ENCODE data around the gene SEMA3E. TPM values are rescaled to one million over a fixed set of nuclear protein-coding genes. Genes with fewer than 3 reads are reported as not detected.

Gene SEMA3E
- total and polyA plus RNA-seq, 5 experiments from 2014 or later = not detected

DNA sequence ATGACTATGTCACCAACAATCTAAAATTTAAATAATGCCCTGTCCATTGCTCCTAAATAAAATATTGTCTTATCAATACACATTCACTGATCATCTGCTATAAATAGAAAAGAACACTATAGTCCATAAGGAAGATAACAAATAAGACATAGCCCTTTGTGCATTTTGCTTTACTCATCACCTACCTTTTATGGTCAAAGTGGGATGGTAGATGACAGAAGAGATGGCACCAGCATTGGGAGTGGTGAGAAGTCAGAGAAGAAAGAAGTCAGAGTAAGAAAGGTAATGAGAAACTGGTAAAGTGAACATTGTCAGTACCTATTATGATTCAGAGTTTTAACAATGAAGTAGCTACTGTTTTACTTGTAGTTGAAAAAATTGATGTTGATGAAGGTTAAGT is 31.1 kb downstream of the SEMA3E start:
- Mint-ChIP-seq H3K4me1 (no peaks in the 10 kb centered on the region), H3K27ac (no peak overlapping the region), H3K4me3 (no peak overlapping the region), H3K36me3 (no peaks in the 10 kb centered on the region), H3K9me3 (peaks cover 0 to 13% (median 6%) of the 10 kb centered on the region in 9 donors), H3K27me3 (no peaks in the 10 kb centered on the region)
- POLR2A ChIA-PET = no interaction called here
- ATAC-seq = no peak
- DNase-seq = no peak

DNA sequence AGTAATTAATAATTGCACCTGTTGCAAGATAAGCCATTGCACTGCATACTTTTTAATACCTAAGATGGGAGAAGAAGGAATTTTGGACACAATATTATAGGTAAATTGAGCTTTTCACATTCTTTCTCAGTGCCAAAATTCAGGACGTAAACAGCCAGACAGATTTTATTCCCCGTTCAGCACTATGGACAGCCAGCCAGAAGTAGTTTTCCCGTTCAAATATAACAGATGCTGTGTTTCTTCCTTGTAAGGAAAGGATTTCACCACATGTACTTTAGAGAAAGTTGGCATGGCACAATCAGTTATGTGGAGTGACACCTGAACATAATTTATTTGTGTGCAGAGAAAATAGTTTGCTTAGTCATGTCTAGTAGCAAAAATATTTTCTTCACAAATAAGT is 34.8 kb downstream of the SEMA3E start:
- H3K36me3 Mint-ChIP-seq = no peaks in the 10 kb centered on the region
- H3K27ac Mint-ChIP-seq = no peak overlapping the region
- peaks cover 0 to 8% (median 0%) of the 10 kb centered on the region in 9 donors for H3K9me3 Mint-ChIP-seq
- H3K4me1 Mint-ChIP-seq = no peaks in the 10 kb centered on the region
- no peak overlapping the region for H3K4me3 Mint-ChIP-seq
- DNase-seq (no peak), ATAC-seq (no peak)
- POLR2A ChIA-PET = no interaction called here
- H3K27me3 Mint-ChIP-seq = no peaks in the 10 kb centered on the region

DNA sequence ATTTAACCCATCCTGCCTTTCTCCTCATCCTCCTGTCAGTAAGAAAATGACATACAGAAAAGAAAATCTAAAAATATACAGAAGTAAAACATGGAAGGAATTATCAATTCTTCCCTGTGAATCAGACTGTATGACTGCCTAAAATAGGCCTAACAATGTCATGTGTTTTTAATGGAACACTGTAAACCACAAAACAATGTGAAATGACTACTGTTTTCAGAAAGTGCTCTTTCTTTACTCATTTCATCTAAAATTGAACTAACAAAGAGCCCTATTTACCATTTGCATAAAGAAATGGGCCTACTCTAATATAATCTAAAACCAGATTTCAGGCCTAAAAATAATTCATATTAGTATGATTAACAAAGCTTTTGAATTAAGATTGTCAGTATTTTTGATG is 35.7 kb downstream of the SEMA3E start:
- DNase-seq (no peak), ATAC-seq (no peak)
- Mint-ChIP-seq H3K4me3 (no peak overlapping the region), H3K9me3 (peaks cover 0 to 13% (median 0%) of the 10 kb centered on the region in 9 donors), H3K36me3 (no peaks in the 10 kb centered on the region), H3K27me3 (no peaks in the 10 kb centered on the region), H3K27ac (no peak overlapping the region), H3K4me1 (no peaks in the 10 kb centered on the region)
- POLR2A ChIA-PET = no interaction called here

DNA sequence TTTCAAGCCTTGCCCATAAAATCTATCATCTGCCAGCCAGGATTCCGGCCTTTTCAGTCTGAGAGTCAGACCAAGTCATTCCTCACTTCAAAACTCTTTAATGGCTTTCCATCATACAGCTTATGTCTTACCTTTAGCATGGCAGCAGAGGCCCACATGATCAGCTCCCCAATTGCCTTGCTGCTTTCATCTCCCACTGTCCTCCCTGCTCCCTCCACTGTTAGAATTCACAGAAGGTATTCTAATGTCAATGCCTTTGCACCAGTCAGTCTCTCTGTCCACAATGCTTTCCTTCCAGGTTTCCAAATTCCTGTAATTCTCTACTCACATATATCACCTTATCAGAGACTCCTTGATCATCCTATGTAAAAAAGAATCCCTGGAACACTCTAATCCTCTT is 37.2 kb downstream of the SEMA3E start:
- no peak overlapping the region for H3K27ac Mint-ChIP-seq
- H3K27me3 Mint-ChIP-seq = no peaks in the 10 kb centered on the region
- peaks cover 0 to 14% (median 2%) of the 10 kb centered on the region in 9 donors for H3K9me3 Mint-ChIP-seq
- no peak overlapping the region for H3K4me3 Mint-ChIP-seq
- H3K4me1 Mint-ChIP-seq = no peaks in the 10 kb centered on the region
- ATAC-seq = no peak
- no peaks in the 10 kb centered on the region for H3K36me3 Mint-ChIP-seq
- POLR2A ChIA-PET = no interaction called here
- DNase-seq = no peak

DNA sequence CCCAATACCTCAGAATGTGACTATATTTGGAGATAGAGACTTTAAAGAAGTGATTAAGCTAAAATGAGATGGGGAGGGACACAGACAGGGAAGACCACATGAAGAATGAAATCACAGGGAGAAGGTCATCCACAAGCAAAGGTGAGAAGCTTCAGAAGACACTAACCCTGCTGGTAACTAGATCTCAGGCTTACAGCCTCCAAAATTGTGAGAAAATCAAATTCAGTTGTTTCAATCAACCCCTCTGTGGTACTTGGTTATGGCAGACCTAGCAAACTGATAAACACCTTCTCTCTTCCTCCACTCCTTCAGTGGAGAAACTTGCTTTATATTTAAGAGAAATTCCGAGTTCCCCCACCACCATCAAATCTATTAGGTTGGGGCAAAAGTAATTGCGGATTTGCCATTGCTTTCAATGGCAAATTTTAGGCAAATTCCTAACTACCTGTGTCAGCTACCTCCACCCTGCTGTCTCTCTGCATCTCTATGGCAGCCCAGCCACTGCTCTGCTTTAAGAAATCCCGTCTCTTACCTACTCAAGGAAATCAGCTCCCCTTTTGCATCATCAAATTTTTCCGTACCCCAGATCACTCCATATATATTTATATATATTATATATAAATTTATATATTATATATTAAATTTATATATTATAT is 38.2 kb downstream of the SEMA3E start:
- Mint-ChIP-seq H3K4me3 (no peak overlapping the region), H3K9me3 (peaks cover 0 to 14% (median 3%) of the 10 kb centered on the region in 9 donors), H3K36me3 (no peaks in the 10 kb centered on the region), H3K4me1 (no peaks in the 10 kb centered on the region), H3K27me3 (no peaks in the 10 kb centered on the region), H3K27ac (no peak overlapping the region)
- DNase-seq (no peak), ATAC-seq (no peak)
- POLR2A ChIA-PET = no interaction called here

DNA sequence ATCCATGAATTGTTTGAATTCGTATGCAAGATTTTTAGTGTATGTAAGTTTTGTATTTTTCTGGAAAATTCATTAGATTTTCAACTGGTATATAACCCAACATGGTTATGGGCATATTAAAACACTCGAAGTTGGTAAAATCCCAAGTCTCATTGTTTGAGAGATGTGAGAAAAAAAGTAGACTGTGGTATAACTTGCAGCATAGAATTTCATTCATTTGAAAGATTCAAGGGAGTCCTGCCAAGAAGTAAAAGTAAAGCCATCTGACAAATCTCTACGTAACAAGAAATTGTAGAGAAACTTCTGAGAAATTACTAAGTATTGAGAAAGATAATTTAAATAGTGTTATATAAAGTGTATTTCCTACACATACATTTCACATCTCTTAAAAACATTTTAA is 40.2 kb downstream of the SEMA3E start:
- no peak for DNase-seq
- ATAC-seq = no peak
- H3K4me3 Mint-ChIP-seq = no peak overlapping the region
- H3K27me3 Mint-ChIP-seq = no peaks in the 10 kb centered on the region
- no peaks in the 10 kb centered on the region for H3K36me3 Mint-ChIP-seq
- H3K4me1 Mint-ChIP-seq = no peaks in the 10 kb centered on the region
- peaks cover 0 to 14% (median 3%) of the 10 kb centered on the region in 9 donors for H3K9me3 Mint-ChIP-seq
- no peak overlapping the region for H3K27ac Mint-ChIP-seq
- POLR2A ChIA-PET = no interaction called here

DNA sequence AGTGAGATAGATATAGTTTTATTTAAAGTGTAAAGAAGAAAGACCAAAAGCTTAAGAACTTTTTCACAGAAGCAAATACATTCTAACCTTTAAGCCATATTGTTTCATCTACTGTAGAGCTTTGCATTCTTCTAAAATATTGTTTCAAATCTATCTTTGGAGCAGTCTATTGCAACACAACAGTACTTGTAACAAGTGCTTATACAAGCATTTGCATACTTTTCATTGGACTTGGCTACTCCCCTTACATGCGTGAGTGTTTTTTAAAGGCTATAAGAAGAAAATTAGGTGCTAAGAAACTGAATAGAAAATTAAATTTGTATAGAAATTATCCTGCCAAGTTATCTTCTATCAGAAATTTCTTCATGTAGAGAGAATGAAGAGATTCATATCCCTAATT is 45.3 kb downstream of the SEMA3E start:
- Mint-ChIP-seq H3K36me3 (no peaks in the 10 kb centered on the region), H3K4me1 (no peaks in the 10 kb centered on the region), H3K9me3 (peaks cover 0 to 12% (median 3%) of the 10 kb centered on the region in 9 donors), H3K27ac (no peak overlapping the region), H3K27me3 (no peaks in the 10 kb centered on the region), H3K4me3 (no peak overlapping the region)
- no peak for DNase-seq
- POLR2A ChIA-PET = no interaction called here
- no peak for ATAC-seq

DNA sequence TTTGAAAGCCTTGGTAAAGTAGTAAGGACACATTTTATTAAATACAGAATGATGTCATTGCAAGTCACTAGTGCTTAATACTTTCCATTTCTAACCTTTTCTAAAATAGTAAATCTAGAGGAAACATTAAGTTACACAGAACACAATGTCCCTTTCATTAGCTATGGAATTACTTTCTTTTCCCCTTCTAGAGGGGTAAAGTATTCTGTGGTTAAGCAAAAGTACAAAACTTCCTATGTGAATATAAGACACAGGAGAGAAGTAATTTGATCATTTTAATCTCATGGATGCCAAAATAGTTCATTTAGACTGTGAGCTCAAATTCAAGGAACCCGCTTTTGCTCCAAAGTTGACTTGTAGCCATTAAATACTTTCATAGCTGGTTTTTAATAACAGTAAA is 49.8 kb downstream of the SEMA3E start:
- Mint-ChIP-seq H3K4me1 (no peaks in the 10 kb centered on the region), H3K27ac (no peak overlapping the region), H3K27me3 (no peaks in the 10 kb centered on the region), H3K36me3 (no peaks in the 10 kb centered on the region), H3K4me3 (no peak overlapping the region), H3K9me3 (peaks cover 0 to 4% (median 0%) of the 10 kb centered on the region in 9 donors)
- POLR2A ChIA-PET = no interaction called here
- ATAC-seq (no peak), DNase-seq (no peak)

DNA sequence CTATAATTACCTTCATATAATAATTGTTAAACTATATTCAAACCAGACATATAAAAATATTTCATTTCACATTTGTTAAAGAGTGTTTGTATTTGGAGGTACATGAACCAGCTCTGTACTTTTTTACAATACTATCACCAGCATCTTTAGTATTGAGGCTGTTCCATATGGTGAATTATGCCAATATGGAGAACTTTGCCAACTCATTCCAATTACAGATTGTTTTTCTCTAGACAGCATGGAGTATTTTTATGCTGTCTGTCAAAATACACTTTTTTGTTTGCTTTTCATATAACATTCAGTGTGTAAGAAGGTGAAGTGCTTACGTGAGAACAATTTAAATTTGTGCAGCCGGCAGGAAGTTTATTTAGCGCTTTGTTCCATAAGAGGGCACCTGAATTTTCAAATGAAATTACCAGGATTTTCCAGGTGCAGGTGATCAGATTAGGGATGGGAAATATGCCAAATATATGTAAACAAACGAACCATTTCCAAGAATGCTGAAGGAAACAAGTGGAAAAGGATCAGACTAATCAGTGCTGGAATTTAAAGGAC is 54.9 kb downstream of the SEMA3E start:
- Mint-ChIP-seq H3K27me3 (no peaks in the 10 kb centered on the region), H3K4me1 (no peaks in the 10 kb centered on the region), H3K4me3 (no peak overlapping the region), H3K9me3 (peaks cover 0 to 7% (median 0%) of the 10 kb centered on the region in 9 donors), H3K27ac (no peak overlapping the region), H3K36me3 (no peaks in the 10 kb centered on the region)
- ATAC-seq = no peak
- DNase-seq = no peak
- POLR2A ChIA-PET = no interaction called here

DNA sequence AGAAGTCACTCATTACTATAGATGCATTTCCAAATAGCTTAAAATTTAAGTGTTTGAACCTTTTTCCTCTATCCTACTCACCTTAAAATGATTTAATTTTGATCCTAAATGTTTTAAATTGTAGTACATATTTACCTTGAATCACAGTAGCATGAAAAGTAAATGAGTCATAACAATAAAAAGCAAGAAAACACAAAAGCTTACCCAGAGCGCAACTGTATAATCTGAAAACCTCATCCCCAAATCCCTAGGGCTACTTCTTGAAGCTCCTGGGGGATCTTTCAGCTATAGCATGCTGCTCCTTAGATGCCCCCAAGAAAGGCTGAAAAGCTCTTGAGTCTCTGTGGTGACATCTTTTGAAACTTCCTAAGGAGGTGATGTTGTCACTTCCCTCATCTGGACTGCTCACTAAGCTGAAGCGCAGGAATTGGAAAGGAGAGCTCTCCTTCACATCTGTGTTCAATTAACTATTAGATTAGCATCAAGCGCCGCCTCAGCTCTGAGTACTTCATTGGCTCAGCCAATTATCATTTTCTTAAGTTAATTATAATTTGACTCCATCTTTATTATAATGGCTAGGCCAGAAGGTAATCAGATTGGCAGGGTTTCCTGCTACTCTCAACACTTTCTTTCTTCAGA is 60.2 kb downstream of the SEMA3E start:
- DNase-seq (no peak), ATAC-seq (no peak)
- no peaks in the 10 kb centered on the region for H3K36me3 Mint-ChIP-seq
- POLR2A ChIA-PET = no interaction called here
- no peak overlapping the region for H3K27ac Mint-ChIP-seq
- H3K4me3 Mint-ChIP-seq = no peak overlapping the region
- H3K27me3 Mint-ChIP-seq = no peaks in the 10 kb centered on the region
- H3K4me1 Mint-ChIP-seq = no peaks in the 10 kb centered on the region
- H3K9me3 Mint-ChIP-seq = peaks cover 0 to 12% (median 0%) of the 10 kb centered on the region in 9 donors

DNA sequence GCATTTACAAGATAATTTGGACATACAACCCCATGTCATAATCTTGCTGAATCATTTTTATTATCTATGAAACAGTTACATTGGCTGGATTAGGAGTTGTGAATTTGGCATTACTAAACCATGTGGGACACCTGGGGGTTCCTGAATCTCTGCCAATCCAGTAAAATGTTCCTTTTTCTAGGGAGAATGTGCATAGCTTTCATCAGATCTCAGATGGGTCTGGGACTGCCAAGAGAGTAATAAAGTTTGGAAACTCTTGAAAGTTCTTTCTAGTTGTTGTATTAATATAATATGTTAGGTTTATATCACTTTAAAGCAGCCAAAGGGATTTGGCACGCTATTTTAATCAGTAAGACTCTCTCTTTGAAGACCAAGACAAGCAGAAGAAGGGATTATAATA is 62.7 kb downstream of the SEMA3E start:
- Mint-ChIP-seq H3K9me3 (peaks cover 0 to 12% (median 0%) of the 10 kb centered on the region in 9 donors), H3K36me3 (no peaks in the 10 kb centered on the region), H3K27me3 (no peaks in the 10 kb centered on the region), H3K4me1 (no peaks in the 10 kb centered on the region), H3K27ac (no peak overlapping the region), H3K4me3 (no peak overlapping the region)
- POLR2A ChIA-PET = no interaction called here
- DNase-seq = no peak
- ATAC-seq = no peak

DNA sequence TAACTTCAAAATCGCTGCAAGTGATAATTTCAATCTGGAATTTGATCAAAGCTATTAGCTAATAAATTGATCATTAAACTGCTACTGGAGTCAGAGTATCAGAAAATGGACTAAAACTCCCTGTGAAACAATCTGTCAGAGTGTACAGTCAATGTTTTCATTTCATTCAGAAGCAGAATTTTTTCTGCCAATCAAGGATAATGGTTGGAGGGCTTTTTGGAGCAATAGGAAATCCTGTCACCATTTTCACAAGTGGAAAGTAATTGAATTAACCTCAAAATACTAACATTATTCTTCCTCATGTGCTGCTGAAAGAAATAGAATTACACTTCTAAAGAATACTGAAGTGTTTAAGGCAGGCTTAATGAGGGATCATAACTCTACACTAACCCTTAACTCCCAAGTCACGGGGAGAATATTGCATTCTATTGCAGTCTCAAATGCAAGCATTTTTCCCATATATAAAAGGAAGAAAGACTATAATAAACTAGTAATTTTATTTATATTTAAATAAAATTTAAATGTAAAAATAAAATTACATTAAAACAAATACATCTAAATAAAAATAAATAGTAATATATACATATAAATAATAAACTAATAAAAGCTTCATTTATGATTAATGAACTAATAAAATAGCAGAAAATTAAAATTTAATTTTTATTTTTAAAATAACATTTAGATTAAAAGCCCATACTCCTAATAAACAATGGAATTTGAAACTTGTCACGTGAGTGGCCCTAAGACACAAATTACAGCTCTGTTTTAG is 67.1 kb downstream of the SEMA3E start:
- Mint-ChIP-seq H3K4me1 (peaks cover 0 to 2% (median 0%) of the 10 kb centered on the region in 4 donors), H3K36me3 (no peaks in the 10 kb centered on the region), H3K27ac (no peak overlapping the region), H3K27me3 (no peaks in the 10 kb centered on the region), H3K9me3 (peaks cover 0 to 4% (median 0%) of the 10 kb centered on the region in 9 donors), H3K4me3 (no peak overlapping the region)
- ATAC-seq (no peak), DNase-seq (no peak)
- POLR2A ChIA-PET = no interaction called here

DNA sequence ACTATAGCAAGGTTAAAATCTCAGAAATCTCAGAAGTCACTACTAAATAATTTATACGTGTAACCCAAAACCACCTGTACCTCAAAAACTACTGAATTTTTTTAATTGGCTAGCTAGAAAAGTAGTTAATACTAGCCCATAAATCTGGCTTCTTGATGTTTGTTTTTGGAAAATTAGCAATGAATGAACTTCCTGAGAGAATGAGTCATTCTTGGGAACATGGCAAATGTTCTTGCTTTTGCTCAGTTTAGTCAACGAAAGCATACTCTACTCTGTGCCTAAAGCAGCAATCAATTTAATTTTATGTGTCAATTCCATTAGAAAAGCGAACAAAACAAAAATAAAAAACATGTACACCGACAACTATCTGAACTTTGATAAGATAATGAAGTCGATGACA is 69.2 kb downstream of the SEMA3E start:
- no peak for ATAC-seq
- H3K36me3 Mint-ChIP-seq = no peaks in the 10 kb centered on the region
- no peak overlapping the region for H3K27ac Mint-ChIP-seq
- peaks cover 0 to 3% (median 0%) of the 10 kb centered on the region in 9 donors for H3K9me3 Mint-ChIP-seq
- H3K4me1 Mint-ChIP-seq = peaks cover 0 to 2% (median 0%) of the 10 kb centered on the region in 4 donors
- POLR2A ChIA-PET = no interaction called here
- no peaks in the 10 kb centered on the region for H3K27me3 Mint-ChIP-seq
- DNase-seq = no peak
- H3K4me3 Mint-ChIP-seq = no peak overlapping the region

Data from naive thymus-derived CD8-positive, alpha-beta T cell (primary cell).